ENCODE data around the gene GALNT3.

DNA sequence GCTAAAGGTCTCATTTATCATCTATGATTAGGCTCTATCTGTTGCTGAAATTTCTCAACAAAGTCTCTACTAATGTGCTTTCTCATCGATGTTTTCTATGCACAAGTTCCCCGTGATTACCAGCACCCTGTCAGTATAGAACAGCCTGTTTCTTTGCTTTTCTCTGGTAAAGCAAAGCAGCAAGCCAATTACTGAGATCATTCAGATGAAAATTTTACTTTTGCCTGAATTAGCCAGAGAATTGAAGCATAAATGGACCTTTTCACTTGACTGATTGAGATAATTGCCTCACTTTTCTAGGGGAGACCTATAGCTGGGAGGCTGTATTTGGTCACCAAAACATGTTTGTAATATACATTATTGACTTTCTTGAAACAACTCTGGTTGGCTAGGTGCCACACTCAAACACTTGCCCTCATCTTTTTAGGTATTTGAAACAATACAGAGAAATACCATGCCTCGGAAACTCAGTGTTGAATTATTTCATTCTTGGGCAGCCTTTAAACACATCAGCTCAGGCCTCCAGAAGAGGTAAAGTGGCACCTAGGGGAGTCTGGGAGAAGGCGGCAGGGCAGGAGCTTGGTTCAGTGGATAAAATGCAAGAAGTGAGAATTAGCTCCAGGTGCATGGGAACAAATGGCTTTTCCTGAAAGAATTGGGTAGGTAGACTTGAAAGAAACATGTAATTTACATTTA is 96.2 kb downstream of the GALNT3 start:
- TF ChIP-seq CTCF (IDR thresholded peaks at IDR 0.05) (no peak), ZFX (IDR thresholded peaks at IDR 0.05; ENCODE audit: borderline replicate concordance) (no peak)

Data from 22Rv1 (cell line).